ENCODE results near the gene ANKRD33B.

ANKRD33B gene

DNA sequence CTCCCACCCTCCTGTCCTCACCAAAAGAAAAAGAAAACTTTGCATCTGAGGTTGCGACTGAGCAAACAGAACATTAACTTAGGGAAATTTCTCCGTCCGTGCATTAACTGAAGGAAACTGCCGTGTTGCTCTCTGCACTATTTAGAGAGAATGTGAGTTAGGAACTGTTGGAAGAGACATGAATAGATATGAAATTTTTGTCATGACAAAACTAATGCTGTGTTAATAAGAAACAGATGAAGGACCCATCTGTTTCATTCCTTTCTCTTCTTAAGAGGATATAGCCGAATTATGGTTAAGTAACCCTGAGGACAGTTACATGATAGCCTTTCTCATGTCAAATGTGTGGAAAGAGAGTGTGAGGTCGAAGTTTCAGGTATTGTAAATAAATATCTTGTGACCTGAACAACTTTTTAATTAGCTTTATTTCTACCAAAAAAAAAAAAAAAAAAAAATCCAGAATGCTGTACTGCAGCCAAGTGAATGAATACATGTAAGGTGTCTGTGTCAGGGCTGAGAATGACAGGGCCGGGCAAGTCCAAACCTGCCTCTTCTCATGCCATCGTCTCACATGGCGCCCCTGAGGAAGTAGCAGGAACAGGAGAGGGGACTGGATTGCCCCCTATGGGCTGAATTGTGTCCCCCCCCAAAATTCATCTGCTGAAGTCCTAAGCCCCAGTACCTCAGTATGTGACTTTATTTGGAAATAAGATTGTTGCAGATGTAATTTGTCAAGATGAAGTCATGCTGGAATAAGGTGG lies 35.6 kb upstream of the ANKRD33B start:
- Histone ChIP-seq H3K4me3 (ENCODE audit: low read depth, low read length) (no peak overlapping the region), H3K27ac (peak overlapping the region; percentile 6), H3K27me3 (replicated peaks) (no peaks in the 10 kb centered on the region), H3K36me3 (replicated peaks) (no peaks in the 10 kb centered on the region)
- no peak for DNase-seq
- in situ Hi-C loops (cut with HindIII; ENCODE audit: low pct_ligation_motif_present, low sequenced_read_pairs) = no loop called here
- TF ChIP-seq, protein P1, sequence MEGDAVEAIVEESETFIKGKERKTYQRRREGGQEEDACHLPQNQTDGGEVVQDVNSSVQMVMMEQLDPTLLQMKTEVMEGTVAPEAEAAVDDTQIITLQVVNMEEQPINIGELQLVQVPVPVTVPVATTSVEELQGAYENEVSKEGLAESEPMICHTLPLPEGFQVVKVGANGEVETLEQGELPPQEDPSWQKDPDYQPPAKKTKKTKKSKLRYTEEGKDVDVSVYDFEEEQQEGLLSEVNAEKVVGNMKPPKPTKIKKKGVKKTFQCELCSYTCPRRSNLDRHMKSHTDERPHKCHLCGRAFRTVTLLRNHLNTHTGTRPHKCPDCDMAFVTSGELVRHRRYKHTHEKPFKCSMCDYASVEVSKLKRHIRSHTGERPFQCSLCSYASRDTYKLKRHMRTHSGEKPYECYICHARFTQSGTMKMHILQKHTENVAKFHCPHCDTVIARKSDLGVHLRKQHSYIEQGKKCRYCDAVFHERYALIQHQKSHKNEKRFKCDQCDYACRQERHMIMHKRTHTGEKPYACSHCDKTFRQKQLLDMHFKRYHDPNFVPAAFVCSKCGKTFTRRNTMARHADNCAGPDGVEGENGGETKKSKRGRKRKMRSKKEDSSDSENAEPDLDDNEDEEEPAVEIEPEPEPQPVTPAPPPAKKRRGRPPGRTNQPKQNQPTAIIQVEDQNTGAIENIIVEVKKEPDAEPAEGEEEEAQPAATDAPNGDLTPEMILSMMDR (IDR thresholded peaks at IDR 0.05; ENCODE audit: low read depth, low read length, missing control alignments) = peak; percentile 31

- in situ Hi-C loops (cut with HindIII; ENCODE audit: low pct_ligation_motif_present, low sequenced_read_pairs) = no loop called here
- Histone ChIP-seq H3K4me3 (ENCODE audit: low read depth, low read length) (no peak overlapping the region), H3K36me3 (replicated peaks) (no peaks in the 10 kb centered on the region), H3K27me3 (replicated peaks) (no peaks in the 10 kb centered on the region), H3K27ac (no peak overlapping the region)
- no peak for DNase-seq
- TF ChIP-seq, protein P1 (IDR thresholded peaks at IDR 0.05; ENCODE audit: low read depth, low read length, missing control alignments) = no peak
These were observed 35.0 kb upstream of the ANKRD33B start for GRCh38 chr5:10528827-10529226.

DNA sequence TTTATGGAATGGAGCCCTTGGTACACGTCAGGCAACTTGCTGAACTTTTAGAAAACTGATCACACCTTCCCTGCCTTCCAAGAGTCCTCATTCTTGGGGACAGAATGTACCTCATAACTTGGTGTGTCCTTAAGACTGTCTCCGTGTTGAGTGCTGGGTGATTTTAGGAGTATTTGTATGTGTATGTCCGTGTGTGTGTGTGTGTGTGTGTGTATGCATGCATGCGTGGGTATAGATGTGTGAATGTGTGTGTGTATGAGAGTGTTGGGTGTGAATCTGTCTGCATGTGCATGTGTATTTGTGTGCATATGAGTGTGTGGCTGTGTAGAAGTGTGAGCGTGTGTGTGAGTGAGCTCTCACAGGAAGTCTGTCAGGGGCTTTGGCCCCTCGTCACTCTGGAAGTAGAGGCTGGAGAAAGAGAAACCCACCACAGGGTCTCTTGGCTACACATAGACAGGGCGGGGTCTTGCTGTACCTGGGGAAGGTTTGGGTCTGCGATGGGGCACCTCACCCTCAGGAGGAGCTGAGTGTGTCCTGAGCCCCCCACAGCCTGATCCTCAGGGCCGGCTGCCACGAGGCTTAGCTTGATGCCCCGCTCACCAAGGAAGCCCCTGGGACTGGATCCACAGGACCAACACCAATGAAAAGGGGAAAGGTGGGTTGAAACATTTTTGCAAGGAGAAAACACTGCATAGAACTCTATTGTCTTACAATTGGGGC lies 33.1 kb upstream of the ANKRD33B start:
- DNase-seq = no peak
- H3K4me3 ChIP-seq (ENCODE audit: low read depth, low read length) = no peak overlapping the region
- in situ Hi-C loops (cut with HindIII; ENCODE audit: low pct_ligation_motif_present, low sequenced_read_pairs) = no loop called here
- TF ChIP-seq, protein P1 (IDR thresholded peaks at IDR 0.05; ENCODE audit: low read depth, low read length, missing control alignments) = no peak
- no peak overlapping the region for H3K27ac ChIP-seq
- no peaks in the 10 kb centered on the region for H3K36me3 ChIP-seq (replicated peaks)
- no peaks in the 10 kb centered on the region for H3K27me3 ChIP-seq (replicated peaks)

DNA sequence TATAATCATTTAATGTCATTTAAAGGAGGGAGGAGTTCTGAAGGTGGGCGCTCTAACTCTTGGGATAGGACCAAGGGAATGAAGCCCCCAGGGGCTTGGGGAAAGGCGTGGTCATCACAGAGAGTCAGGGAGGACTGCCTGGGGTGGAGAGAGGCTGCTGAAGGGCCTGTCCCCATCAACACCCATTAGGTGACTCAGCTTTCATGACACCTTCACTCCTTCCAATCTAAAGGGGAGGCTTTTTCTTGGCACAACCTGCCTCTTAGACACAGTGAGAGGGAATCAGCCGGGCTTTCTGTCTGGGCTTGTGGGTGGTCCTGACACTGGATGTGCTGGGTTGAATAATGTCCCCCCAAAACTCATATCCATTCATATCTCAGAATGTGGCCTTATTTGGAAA lies 31.4 kb upstream of the ANKRD33B start:
- no peak overlapping the region for H3K27ac ChIP-seq
- TF ChIP-seq, protein P1 (IDR thresholded peaks at IDR 0.05; ENCODE audit: low read depth, low read length, missing control alignments) = no peak

DNA sequence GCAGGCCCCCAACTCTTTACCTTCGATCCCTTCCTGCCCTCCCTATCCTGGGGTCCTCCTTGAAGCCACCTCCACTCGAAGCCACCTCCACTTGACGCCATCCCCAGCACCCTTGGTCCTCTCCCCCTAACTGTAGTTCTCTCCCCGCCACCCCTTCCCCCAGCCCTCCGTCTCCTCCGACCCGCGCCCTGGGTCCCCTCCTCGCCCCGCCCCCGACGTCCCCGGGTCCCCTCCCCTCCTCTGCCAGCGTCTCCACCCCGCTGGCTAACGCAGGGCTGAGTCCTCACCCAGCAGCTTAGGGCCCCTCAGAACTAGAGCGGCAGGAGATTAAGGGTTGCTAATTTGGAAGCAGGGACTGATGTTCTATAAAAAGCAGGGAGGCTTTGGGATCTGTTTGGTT lies 30.6 kb upstream of the ANKRD33B start:
- H3K36me3 ChIP-seq (replicated peaks) = no peaks in the 10 kb centered on the region
- TF ChIP-seq, protein P1 (IDR thresholded peaks at IDR 0.05; ENCODE audit: low read depth, low read length, missing control alignments) = no peak
- in situ Hi-C loops (cut with HindIII; ENCODE audit: low pct_ligation_motif_present, low sequenced_read_pairs) = no loop called here
- H3K27me3 ChIP-seq (replicated peaks) = no peaks in the 10 kb centered on the region
- no peak overlapping the region for H3K4me3 ChIP-seq (ENCODE audit: low read depth, low read length)
- no peak for DNase-seq
- no peak overlapping the region for H3K27ac ChIP-seq

More for the DNA sequence above, 31.4 kb upstream of the ANKRD33B start:
- Histone ChIP-seq H3K36me3 (replicated peaks) (no peaks in the 10 kb centered on the region), H3K27me3 (replicated peaks) (no peaks in the 10 kb centered on the region), H3K4me3 (ENCODE audit: low read depth, low read length) (no peak overlapping the region)
- no peak for DNase-seq
- in situ Hi-C loops (cut with HindIII; ENCODE audit: low pct_ligation_motif_present, low sequenced_read_pairs) = no loop called here
